ENCODE data around the gene FBXO15.

DNA sequence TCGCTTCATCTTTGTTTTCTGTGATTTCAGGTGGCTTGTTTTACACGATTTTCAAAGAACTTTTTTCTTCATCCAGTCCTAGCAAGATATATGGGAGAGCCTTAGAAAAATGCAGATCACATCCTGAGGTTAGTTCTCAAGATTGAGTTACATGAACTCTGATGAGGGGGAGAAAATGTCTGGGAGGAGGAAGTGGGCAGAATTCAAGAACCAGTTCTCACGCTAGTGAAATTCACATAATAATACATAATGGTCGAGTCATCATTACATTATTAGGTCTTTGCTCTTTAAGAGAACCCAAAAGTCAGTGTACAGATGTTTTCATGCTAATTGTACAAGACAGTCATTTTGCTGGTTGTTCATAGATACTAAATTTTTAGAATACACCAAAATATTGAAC, 7.6 kb upstream of the FBXO15 start:
- TF ChIP-seq CTCF (IDR thresholded peaks at IDR 0.05; ENCODE audit: poor library complexity, severe bottlenecking) (no peak), SMC3 (conservative IDR thresholded peaks at IDR 0.05; ENCODE audit: poor library complexity) (no peak), EZH2 (IDR thresholded peaks at IDR 0.05; ENCODE audit: borderline replicate concordance, insufficient read depth, low read length, poor library complexity, severe bottlenecking) (no peak), RAD21 (conservative IDR thresholded peaks at IDR 0.05) (no peak), TAF1 (IDR thresholded peaks at IDR 0.05; ENCODE audit: low read depth) (no peak), POLR2AphosphoS5 (IDR thresholded peaks at IDR 0.05) (no peak), EP300 (conservative IDR thresholded peaks at IDR 0.05; ENCODE audit: poor library complexity, severe bottlenecking) (no peak), REST (IDR thresholded peaks at IDR 0.05; ENCODE audit: borderline replicate concordance) (no peak), MXI1 (conservative IDR thresholded peaks at IDR 0.05; ENCODE audit: poor library complexity, severe bottlenecking) (no peak)

Data from neural cell (in vitro differentiated cells).